NCI-H345 (cell line): ENCODE measurements around the gene ZBED4.

Experiments
- DNase-seq: peaks from one replicate; lab custom pipeline; 2025; lab: John Stamatoyannopoulos, UW

ZBED4 gene

DNA sequence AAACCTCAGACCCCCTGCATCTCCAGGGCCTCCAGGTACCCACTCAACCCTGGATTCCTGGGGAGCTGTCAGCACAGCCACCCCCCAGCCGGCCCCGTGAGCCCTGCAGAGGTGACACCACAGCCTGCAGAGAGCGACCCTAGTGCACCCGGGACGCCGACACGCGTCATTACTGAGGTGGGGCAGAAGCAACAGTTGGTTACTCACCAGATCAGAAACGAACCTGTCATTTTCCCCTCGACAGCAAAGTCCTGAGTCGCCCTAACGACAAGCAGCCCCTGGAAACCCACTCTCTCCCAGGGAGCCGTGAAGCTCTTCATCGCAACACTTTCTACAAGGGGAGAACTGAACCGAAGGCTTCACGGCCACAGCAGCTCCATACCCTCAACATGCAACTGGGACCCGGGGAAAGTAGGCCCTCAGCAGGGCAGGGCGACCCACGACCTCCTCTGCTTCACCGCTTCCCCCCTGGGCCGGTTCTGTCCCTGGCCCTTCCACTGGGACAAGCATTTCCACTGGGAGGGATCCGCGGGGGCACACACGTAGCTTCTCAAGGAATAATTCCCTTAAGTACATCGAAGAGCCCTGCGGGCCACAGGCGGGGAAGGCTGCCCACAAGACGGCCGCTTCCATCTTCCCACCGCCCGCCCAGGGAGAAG lies 27.6 kb upstream of the ZBED4 start:
- no peak for DNase-seq

DNA sequence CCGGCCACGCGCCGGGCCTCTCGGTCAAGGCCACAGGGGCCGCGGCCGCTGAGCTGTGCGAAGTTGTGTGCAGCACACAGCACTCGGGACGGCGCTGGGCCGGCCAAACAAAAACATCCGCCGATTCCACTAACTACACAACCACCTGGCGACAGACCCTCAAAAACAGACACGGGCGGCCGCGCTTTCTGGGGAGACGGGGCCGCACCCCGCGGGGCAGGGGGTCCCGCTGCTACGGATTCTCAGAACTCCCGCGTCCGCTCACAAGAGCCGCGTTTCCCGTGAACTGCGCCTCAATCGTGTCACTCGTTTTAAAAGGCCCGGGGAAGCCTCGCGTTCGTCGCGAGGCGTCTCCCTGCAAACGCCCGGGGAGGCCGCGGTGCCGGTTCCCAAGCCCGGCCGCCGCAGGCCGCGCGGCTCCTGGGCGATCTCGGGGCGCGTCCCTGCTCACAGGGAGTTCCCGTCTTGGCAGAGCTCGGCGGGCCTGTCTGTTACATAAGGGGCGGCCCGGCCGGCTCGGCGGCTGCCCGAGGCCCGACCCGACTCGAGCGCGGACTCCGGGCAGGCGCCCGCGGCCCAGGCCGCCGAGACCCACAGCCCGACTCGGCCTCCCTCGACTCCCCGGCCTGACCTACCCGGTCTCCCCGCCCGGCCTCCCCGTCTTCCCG lies 26.9 kb upstream of the ZBED4 start:
- DNase-seq, result no peak

- DNase-seq, result no peak
Measured at GRCh38 chr22:49827271-49827852, 26.3 kb upstream of the ZBED4 start.

DNA sequence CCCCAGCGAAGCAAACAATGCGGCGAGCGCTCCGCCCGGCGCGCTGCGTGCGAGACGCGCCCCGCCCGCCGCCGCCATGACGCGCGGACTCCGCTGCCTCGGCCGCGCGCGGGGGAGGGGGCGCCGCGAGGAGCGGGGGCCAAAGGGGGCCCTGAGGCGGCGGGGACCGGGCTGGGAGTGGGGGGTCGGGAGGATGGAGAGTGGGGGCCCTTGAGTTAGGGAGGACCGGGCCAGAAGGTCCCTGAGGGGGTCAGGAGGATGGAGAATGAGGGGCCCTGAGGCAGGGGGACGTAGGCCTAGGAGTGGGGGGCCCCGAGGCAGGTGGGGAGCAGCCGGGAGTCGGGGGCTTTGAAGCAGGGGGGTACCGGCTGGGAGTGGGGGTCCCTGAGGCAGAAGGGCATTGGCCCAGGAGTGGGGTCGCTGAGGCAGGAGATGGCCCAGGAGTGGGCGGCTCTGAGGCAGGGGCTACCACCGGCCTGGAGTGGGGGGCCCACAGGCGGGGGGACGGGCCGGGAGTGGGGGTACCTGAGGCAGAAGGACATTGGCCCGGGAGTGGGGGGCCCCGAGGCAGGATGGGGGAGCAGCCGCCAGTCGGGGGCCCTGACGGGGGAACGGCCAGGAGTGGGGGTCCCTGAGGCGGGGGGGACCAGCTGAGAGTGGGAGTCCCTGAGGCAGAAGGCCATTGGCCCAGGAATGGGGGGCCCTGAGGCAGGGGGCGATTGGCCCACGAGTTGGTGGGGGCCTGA lies 25.6 kb upstream of the ZBED4 start, which contains the start of gene BRD1:
TSS of gene BRD1 (minus strand) at position 21 of the 746 bp plus-strand sequence. CDS start 3,556 bp downstream, outside the sequence.
- DNase-seq, result peak; percentile 49

DNA sequence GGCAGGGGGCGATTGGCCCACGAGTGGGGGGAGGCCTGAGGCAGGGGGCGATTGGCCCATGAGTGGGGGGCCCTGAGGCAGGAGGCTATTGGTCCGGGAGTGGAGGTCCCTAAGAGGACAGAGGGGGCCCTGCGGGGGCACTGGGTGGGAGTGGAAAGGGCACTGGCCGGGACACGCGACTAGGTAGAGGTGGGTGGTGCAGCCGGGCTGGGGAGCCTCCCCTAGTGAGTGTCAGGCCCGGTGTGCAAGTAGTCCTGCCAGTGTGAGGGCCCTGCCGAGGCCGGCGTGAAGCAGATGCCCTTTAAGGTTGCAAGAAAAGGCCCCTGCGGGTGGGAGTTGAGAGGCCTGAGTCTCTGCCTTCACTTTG lies 25.1 kb upstream of the ZBED4 start:
- DNase-seq, result no peak

DNA sequence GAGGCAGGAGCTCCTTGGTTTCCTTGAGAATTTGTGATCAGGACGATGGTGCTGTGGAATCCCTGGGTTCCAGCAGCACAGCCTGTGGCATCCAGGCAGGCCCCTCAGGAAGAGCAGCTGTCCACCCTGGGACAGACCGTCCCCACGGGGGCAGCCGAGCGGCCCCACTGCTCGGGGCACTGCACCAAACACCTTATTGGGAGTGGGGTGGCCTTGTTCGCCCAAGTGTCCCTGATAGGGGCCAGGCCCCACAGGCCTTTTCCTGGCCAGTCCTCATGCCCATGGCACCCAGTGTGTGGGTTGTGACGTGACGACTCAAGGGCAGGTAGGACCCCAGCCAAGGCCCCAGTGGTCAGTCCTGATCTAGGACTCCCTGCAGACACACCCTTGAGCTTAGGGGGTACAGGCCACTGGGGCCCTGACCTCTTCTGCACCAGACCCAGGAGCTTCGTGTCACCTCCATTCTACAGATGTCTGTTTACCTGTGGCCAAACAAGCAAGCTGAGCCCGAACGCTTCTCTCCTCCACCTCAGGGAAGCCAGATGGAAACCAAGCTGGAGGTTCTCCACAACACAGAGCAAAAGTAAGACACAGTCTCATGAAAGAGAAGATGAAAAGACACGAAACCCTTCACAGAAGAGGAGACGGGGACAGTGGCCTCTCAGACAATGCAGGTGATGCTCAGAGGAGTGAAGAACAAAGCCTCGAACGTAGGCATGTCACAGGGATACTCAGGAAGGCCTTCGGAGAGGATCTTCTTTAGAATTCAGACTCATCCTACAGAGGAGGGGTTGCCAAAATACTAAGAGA lies 24.4 kb upstream of the ZBED4 start:
- no peak for DNase-seq

DNA sequence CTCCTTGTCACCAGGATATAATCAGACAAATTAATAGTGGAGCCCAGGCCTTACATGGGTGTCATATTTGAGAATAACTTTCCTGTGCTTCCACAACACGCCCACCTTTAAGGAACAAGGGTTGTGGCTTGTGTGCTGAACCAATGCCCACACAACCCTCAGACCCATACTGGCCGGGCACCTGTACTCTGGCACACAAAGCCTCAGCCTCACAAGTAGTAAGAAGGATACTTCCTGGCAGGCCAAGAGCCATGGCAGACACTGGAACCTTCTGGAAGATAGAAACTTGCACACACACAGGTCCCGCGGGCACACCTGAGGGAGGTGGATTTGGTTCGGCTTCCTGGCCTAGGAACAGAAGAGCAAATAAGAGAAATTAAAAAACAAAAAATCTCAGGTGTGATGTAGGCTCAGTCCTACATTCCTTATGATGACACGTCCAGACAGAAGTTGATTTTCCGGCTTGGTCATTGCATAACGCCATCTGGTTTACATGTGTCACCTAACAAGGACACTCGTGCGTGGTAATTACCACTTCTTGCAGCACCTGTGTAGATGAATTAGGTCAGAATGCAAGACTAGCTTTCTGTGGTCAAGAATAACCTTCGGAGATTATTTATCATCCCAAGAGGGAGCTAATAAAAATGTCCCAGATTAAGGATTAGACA lies 20.2 kb upstream of the ZBED4 start:
- no peak for DNase-seq

DNA sequence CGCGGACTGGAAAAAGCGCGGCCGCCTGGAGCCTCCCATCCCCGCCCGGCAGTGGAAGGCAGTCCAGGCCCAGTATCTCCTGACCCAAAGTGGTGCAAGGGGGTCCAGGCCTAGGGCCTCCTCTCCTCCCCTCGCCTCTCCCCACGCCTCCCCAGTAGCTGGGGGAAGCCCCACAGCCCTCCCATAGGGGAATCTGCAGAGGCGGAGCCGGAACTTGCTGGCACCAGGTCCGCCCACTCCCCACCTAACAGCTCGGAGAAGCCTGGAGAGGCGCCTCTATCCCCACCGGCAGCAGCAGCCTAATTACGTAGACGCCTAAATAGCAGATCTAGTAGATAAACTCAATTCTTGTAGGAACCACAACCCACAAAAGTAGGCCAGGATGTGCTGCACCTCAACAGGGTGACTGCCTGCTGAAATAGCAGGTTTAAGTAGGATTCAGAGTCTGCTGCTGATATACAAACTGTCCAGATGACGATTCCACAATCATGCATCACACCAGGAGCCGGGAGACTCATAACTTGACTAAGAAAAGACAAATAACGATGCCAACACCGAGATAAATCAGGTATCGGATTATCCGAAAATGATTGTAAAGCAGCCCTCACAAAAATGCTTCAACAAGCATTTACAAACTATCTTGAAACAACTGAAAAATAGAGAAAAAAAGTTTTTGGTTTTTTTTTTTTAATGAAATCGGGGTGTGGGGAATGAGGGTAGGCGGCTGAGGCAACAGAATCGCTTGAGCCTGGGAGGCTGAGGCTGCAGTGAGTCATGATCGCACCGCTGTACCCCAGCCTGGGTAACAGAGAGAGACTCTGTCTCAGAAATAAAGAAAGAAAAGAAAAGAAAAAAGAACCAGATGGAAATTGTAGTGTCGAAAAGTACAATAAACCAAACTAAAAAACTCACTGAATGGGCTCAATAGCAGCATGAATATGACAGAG lies 14.6 kb upstream of the ZBED4 start:
- no peak for DNase-seq

DNA sequence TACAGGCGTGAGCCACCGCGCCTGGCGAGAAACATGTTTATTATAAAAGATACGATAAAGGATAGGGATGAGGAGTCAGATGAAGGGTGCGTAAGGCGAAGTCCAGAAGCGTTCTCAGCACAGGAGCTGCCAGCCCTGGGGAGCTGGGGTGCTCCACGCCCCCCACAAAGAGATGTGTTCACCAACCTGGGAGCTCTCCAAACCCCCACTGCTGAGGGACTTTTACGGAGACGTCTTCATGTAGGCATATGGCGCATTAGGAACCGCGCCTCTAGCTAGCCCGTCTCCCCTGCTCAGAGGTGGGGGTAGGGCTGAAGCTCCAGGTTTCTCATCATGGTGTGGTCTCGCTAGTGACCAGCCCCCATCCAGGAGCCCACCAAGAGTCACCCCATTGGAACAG lies 8.4 kb upstream of the ZBED4 start:
- no peak for DNase-seq

DNA sequence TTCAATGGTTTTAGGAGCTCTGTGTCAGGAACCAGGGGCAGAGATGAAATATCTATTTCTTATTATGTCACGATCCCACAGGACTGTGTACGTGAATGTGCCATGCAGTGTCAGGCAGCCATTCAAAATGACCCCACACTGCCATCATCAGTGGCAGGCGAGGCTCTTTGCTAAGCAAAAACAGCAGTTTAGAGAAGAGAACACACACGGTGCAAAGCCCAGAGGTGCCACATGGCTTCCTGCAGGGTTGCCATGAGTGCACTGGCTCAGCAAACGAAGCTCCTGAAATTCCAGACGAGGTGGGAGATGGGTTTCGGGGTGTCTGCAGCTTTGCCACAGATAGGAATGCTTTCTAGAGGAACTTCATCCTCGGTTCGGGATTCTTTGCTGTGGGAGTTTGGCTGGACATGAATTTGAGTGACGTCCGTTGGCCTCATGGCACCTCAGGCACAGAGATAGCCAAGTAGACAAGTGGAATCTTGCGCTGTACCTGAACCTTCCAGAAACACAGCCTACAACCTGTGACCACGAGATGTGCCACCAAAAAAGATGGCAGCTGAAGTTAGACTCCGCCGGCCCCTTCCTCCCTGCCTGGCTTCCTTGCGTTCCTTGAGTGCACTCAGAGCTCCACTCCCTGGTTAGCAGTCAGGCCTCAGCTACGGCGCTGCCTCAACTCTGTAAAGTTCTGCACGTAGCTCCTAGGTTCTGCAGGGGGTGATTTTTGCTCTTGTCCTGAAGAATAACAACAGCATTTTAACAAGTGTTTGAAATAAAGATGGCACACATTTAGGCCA lies 7.8 kb upstream of the ZBED4 start:
- DNase-seq, result no peak

DNA sequence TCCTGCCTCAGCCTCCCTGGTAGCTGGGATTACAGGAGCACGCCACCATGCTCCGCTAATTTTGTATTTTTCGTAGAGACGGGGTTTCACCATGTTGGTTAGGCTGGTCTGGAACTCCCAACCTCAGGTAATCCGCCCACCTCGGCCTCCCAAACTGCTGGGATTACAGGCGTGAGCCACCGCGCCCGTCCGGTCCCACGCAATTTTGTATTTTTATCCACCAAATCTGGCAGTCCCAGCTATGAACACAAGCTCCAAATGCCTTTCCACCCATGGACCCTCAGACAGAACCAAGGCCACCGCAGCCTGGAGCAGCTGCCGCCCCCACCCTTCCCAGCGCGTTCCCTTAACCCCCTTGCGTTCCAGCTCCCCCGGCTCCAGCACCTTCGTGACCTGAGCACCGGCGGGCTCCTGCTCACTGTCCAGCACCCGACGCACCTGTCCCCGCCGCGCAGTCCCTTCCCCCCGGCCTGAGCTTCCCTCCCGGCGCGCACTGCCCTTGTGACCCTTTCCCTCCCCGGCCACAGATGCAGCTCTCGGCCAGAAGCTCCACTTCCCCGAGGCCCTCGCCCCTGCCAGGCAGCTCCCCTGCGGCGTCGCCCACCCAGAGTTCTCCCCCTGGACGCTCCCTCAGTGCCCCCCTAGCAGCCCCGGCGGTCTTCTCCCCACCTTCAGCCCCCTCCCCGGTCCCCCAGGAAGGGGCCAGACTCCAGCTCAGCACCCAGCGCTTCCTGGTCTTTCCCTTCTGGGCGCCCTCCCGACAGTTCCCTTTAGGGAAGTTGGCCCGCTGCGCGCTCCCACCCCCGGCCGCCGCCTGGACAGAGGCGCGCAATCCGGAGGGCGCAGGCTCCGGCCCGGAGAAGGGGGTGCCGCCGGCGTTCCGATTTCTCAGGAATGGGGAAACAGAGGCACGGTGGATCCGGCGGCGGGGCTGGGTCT lies 5.6 kb upstream of the ZBED4 start:
- no peak for DNase-seq

DNA sequence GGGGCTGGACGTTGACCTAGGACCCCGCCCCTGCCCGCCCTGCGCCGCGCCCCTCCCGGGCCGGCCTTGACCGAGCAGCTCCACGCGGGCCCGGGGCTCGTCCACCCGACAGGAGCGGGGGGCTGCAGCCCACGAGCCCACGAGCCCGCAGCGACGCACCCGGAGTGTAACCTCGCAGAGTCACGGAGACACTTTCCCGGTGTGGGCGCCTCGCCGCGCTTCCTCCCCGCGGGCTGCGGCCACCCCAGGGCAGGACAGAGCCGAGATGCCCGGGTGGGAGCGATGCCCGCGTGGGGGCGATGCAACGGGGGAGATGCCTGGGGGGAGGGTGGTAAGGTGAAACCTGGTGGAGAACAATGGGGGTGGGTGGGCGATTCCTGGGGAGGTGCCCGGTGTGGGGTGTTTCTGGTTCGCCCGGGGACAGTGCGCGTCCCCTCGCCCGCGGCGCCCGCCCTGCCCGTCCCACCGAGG lies 4.9 kb upstream of the ZBED4 start:
- no peak for DNase-seq

DNA sequence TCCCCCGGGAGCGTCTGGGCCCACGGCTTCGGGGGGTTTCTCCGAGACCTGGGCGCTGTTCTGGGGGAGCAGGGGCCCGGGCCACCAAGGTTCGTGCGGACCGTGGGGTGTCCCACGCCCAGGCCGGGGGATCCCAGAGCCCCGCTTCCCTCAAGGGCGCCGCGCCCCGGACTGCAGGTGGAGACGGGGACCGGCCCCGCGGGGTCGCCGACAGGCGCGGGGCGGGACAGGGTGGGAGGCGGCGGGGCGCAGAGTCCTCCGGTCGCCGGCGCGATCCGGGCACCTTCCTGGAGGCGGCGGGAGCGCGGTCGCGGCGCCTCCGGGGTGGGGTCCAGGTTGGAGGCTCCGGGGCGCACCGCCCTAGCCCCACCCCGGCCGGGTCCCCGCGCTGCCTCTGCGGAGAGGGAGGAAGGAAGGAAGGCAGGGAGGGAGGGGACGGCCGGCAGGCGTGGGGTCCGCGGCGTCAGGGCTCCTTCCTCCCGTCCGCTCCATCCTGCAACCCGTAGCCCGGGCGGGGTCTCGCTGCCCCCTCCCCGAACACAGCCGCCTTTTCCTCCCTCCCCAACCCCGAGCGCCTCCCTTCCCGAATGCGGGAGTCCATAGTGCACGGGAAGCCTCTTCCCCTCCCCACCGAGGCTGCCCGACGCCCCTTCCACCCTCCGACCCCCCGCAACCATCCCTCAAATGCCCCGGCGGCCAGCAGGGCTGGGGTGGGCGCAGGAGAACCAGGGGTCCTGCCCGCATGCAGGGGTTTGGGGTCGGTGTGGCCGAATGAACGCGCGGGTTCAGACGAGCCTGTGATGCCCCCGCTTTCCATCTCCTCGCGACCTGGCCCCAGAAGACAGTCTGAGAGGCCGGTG lies 4.3 kb upstream of the ZBED4 start:
- DNase-seq, result no peak

DNA sequence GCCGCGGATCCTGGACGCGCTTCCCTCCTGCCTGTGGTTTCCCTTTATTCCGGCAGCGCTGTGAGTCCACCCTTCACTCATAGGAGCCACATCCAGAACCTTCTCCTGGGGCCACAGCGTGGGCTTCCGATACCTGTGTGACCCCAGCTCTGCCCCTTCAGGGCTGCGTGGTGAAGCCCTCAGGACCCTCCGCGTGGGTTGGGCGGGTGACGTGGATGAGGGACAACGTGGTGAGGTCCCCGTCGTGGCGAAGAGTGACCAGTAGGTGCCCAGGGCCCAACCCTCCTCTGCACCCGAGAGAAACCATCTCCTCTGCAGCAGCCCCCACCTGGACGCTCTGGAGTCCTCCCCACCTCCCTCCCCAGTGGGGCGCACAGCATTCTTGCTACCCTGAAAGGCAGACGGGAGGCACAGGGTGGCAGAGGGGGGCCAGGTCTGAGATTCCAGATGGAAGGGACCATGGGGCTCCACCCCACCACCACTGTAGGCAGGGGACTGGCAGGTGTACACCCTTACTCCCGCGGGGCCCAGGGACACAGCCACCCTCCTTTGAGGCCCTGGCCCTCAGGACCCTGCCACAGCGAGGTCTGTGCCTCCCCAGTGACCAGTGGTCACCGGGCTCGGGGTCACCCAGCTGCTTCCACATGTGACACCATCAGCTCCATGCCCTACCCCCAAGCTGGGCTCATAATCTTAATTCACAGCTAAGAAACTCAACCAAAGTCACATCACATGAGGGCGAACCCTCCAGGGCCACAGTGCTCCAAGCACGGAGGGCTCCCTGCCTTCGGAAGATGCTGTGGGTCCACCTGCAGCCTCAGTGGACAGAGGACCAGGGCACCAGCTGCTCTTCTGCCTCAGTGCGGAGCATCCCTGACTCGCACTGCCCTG lies 3.4 kb upstream of the ZBED4 start:
- DNase-seq, result no peak

GRCh38 chr22:49850959-49851802 lies 2.5 kb upstream of the ZBED4 start:
- no peak for DNase-seq
